ENCODE results near the gene PSME1.
"Not testable (repeated sequence)": the region's sequence is repeated elsewhere in the genome, so short reads cannot be mapped to it uniquely, and the experiment has no call there.

Gene PSME1

GRCh38 chr14:24098927-24099813, 36.8 kb upstream of the PSME1 start:
- TF ChIP-seq ZNF274 (IDR thresholded peaks at IDR 0.05; ENCODE audit: low read depth, low read length), result no peak
- no peak overlapping the region for H3K4me3 ChIP-seq (ENCODE audit: low read length)

GRCh38 chr14:24100197-24100981, 35.6 kb upstream of the PSME1 start:
- TF ChIP-seq ZNF274 (IDR thresholded peaks at IDR 0.05; ENCODE audit: low read depth, low read length), result no peak
- H3K4me3 ChIP-seq (ENCODE audit: low read length), result no peak overlapping the region

GRCh38 chr14:24100982-24101494, 35.0 kb upstream of the PSME1 start:
- no peak overlapping the region for H3K4me3 ChIP-seq (ENCODE audit: low read length)
- TF ChIP-seq ZNF274 (IDR thresholded peaks at IDR 0.05; ENCODE audit: low read depth, low read length), result no peak

- TF ChIP-seq ZNF274 (IDR thresholded peaks at IDR 0.05; ENCODE audit: low read depth, low read length), result no peak
- H3K4me3 ChIP-seq (ENCODE audit: low read length), result no peak overlapping the region
Measured at GRCh38 chr14:24102357-24103048, 33.5 kb upstream of the PSME1 start.

- no peak for TF ChIP-seq ZNF274 (IDR thresholded peaks at IDR 0.05; ENCODE audit: low read depth, low read length)
- no peak overlapping the region for H3K4me3 ChIP-seq (ENCODE audit: low read length)
Measured at GRCh38 chr14:24103451-24103850, 32.5 kb upstream of the PSME1 start.

- H3K4me3 ChIP-seq (ENCODE audit: low read length), result not testable (repeated sequence)
Measured at GRCh38 chr14:24105609-24106239, 30.3 kb upstream of the PSME1 start.

- no peak overlapping the region for H3K4me3 ChIP-seq (ENCODE audit: low read length)
- TF ChIP-seq ZNF274 (IDR thresholded peaks at IDR 0.05; ENCODE audit: low read depth, low read length), result no peak
Measured at GRCh38 chr14:24106672-24107271, 29.2 kb upstream of the PSME1 start.

GRCh38 chr14:24108336-24108874, 27.6 kb upstream of the PSME1 start:
- no peak for TF ChIP-seq ZNF274 (IDR thresholded peaks at IDR 0.05; ENCODE audit: low read depth, low read length)
- no peak overlapping the region for H3K4me3 ChIP-seq (ENCODE audit: low read length)

- TF ChIP-seq ZNF274 (IDR thresholded peaks at IDR 0.05; ENCODE audit: low read depth, low read length), result no peak
- no peak overlapping the region for H3K4me3 ChIP-seq (ENCODE audit: low read length)
Measured at GRCh38 chr14:24110060-24110459, 25.9 kb upstream of the PSME1 start.

- TF ChIP-seq ZNF274 (IDR thresholded peaks at IDR 0.05; ENCODE audit: low read depth, low read length), result no peak
- H3K4me3 ChIP-seq (ENCODE audit: low read length), result no peak overlapping the region
Measured at GRCh38 chr14:24110523-24110922, 25.5 kb upstream of the PSME1 start.

- TF ChIP-seq ZNF274 (IDR thresholded peaks at IDR 0.05; ENCODE audit: low read depth, low read length), result no peak
- H3K4me3 ChIP-seq (ENCODE audit: low read length), result peak overlapping the region; percentile 64
Measured at GRCh38 chr14:24113379-24113800, 22.6 kb upstream of the PSME1 start.

- no peak for TF ChIP-seq ZNF274 (IDR thresholded peaks at IDR 0.05; ENCODE audit: low read depth, low read length)
- peak overlapping the region; percentile 64 for H3K4me3 ChIP-seq (ENCODE audit: low read length)
Measured at GRCh38 chr14:24113801-24114531, 22.0 kb upstream of the PSME1 start.
